ENCODE measurements around the gene MASP1.

DNA sequence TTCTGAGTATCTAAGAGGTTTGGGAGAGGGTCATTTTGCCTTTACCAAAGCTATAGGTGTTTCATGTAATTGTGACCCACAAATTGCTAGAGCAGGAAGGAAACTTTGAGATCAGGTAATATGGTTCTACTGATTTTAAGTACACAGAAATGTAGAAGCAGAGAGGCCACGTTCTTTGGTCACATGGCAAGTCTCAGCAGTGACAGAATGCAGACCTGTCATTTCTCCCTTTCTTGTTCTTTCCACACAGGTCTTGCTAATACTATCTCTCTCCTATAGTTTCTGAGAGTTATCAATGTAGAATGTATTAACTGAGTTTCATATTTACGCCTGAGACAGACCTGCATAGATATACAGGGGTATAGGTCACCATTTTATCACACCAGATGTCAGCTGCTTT is 105.2 kb downstream of the MASP1 start:
- no peak for TF ChIP-seq POLR2A (IDR thresholded peaks at IDR 0.05)
- TF ChIP-seq CTCF (IDR thresholded peaks at IDR 0.05): no peak
